ENCODE results near the gene ATP1A4. TPM values are rescaled to one million over a fixed set of nuclear protein-coding genes. Genes with fewer than 3 reads are reported as not detected.

The ATP1A4 gene
- total and polyA plus RNA-seq, 2 of the 13 experiments (the other 11 are each of a cell fraction or from before 2014, with no cell fraction given) = not detected

- TF ChIP-seq BATF2 (CRISPR knock-in tag; IDR thresholded peaks at IDR 0.05) = no peak
- no peak for TF ChIP-seq SMAD3 (CRISPR knock-in tag; IDR thresholded peaks at IDR 0.05)
- TF ChIP-seq GABPB1 (CRISPR knock-in tag; IDR thresholded peaks at IDR 0.05) = no peak
- no peak for TF ChIP-seq ZNF3 (CRISPR knock-in tag; IDR thresholded peaks at IDR 0.05)
- no peak for TF ChIP-seq ZNF280B (CRISPR knock-in tag; IDR thresholded peaks at IDR 0.05; ENCODE audit: borderline replicate concordance)
- no peak for TF ChIP-seq SRSF4 (IDR thresholded peaks at IDR 0.05; ENCODE audit: low read depth, low read length, poor library complexity, severe bottlenecking)
- no peak for TF ChIP-seq ZFP41 (CRISPR knock-in tag; IDR thresholded peaks at IDR 0.05; ENCODE audit: borderline replicate concordance)
These were observed 55.2 kb downstream of the ATP1A4 start (continued) for GRCh38 chr1:160206421-160207117.

- no peaks in the 10 kb centered on the region for H3K27me3 ChIP-seq (ENCODE audit: control insufficient read depth in 1 of 2, insufficient read depth in 2 of 2, low read length in 2 of 2)
- no peak for ATAC-seq
- H3K4me3 ChIP-seq (replicated peaks in 1 of 3; ENCODE audit: insufficient read depth in 1 of 3, low read depth in 2 of 3, low read length in 3 of 3) = no peak overlapping the region
- ChIA-PET CTCF (ENCODE audit: low intra/inter-chr PET ratio, low total read pairs) (no interaction called here), POLR2A (interaction anchor here (1.2 kb wide), 1 partner anchor 45 kb away, joined by 3 read pairs; no protein-coding TSS in a partner anchor)
- no peak overlapping the region for H3K27ac ChIP-seq (ENCODE audit: extremely low read length, insufficient read depth, low read length)
- no peak overlapping the region for H3K9ac ChIP-seq (ENCODE audit: insufficient read depth, low read depth, low read length)
- no peak for DNase-seq (ENCODE audit: low spot score)
- H3K79me2 ChIP-seq (ENCODE audit: insufficient read depth, low read length) = peaks cover 2% of the 10 kb centered on the region
- H3K9me3 ChIP-seq (ENCODE audit: low read length) = no peaks in the 10 kb centered on the region
- in situ Hi-C loops (cut with HindIII; ENCODE audit: extremely low pct_ligation_motif_present, low pct_unique_long_range_greater_than_20kb) (no loop called here), intact Hi-C loops (cut with micrococcal nuclease; ENCODE audit: unreplicated experiment) (no loop called here)
- BruUV-seq (replicated peaks) = no TSS peak
- 97% methylated on average over 4 of the region's 4 CpGs for WGBS (ENCODE audit: low lambda C conversion rate)
- no peak overlapping the region for H3K4me2 ChIP-seq (ENCODE audit: low read depth, low read length)
- H2AFZ ChIP-seq (ENCODE audit: low read length) = no peak overlapping the region
- peaks cover 32% of the 10 kb centered on the region for H3K4me1 ChIP-seq (ENCODE audit: insufficient read depth, low read length)
- H3K36me3 ChIP-seq (replicated peaks in 1 of 2; ENCODE audit: control insufficient read depth in 1 of 2, insufficient read depth in 2 of 2, low read length in 2 of 2) = peaks cover 4 to 10% of the 10 kb centered on the region in 2 experiments; a peak in 4 of 5 replicates
- no peak for FAIRE-seq
- no peaks in the 10 kb centered on the region for H4K20me1 ChIP-seq (ENCODE audit: insufficient read depth, low read length)
- TF ChIP-seq PRDM4 (CRISPR knock-in tag; IDR thresholded peaks at IDR 0.05; ENCODE audit: borderline replicate concordance) (no peak), GABPB1 (CRISPR knock-in tag; IDR thresholded peaks at IDR 0.05) (no peak), ZNF205 (CRISPR knock-in tag; IDR thresholded peaks at IDR 0.05) (no peak), ARID4A (CRISPR knock-in tag; IDR thresholded peaks at IDR 0.05; ENCODE audit: borderline replicate concordance) (no peak), RFX1 (IDR thresholded peaks at IDR 0.05) (no peak)
These were observed 55.8 kb downstream of the ATP1A4 start for GRCh38 chr1:160207118-160207650.

Data from HepG2 (cell line).